HG02943 (cell line): Measurements from ENCODE around the gene TNF.

Experiments
- ATAC-seq: cut with Tn5 transposase; IDR thresholded peaks from one replicate; pipeline ENCODE4 v1.9.1; 2021; ENCODE audit warnings: mild to moderate bottlenecking, low read depth, moderate library complexity; ENCODE audit not compliant: unreplicated experiment

The TNF gene

DNA sequence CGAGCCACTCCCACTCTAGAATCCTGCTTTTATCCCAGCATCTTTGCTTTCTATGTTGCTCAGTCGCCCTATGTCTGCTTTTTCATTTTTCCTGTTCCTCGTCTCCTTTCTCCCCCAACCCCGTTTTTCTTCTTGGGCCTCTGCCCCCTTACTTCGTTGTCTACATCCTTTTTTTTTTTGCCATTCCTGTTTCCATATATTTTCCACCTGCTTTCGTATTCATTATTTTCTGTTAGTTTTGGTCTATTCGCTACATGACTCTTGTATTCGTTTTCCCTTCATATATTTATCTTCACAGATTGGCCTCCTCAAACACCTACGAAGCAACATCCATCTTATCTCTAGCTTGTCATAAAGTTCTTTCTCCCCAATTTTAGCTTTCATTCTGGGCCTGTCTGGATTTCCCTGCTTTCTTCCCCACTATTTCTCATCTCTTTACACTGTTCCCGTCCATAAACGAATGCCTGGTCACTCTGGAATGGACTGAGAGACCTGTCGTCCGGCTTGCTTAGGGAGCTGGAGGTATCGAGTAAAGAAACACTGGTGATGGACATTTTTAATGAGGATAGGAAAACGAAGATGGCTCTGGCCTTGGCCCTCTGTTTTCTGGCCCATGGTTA is 46.1 kb downstream of the TNF start:
- no peak for ATAC-seq

DNA sequence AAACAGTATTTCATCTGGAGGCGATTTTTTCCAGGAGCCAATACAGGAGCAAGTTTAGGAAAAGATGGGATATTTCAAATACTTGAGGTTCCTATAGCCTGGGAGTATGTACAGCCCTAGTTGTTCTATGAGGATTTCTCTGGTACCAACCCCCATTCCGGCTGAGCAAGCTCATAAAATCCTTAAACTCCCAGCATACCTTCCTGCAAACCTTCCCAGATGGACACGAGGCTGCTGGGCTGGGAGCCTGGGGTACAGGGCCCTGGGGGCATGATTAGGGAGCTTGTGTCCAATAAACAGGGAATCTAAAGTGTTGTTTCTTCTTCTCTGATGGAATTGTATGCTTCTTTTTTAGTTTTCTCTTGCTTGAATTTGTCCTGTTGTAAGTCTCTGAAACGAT is 46.6 kb downstream of the TNF start:
- no peak for ATAC-seq

DNA sequence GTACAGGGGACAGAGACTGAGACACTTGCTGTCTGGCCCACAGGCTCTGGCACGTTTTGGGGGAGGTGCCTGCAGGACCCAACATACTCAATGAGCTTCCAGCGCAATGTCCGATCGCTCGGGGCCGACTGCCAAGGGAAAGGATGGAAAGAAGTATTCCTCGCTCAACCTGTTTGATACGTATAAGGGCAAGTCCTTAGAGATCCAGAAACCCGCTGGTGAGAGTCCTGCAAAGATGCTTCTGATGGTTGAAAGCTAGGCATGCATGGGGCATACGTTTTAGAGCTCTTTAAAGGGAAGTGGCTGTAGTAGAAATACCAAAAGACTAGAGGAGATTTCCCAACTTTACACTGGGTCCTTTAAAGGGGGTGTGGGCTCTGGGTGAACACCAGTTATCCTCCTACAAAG is 47.3 kb downstream of the TNF start:
- ATAC-seq: no peak

DNA sequence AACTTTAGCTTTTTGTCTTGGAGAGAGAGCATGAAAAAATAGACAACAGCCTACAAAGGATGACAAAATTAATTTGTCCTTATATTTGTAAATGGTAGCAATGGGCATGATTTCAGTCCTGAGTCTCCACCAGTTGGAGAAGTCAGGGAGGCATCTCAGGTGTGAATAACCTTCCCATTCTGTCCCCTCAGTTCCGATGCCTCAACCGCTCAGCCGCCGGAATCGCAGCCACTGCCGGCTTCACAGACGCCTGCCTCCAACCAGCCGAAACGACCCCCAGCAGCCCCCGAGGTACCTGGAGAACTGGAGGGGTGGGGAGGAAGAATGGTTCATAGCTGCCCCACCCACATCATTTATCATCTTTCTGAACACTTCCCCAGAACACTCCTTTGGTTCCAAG is 48.7 kb downstream of the TNF start:
- no peak for ATAC-seq

DNA sequence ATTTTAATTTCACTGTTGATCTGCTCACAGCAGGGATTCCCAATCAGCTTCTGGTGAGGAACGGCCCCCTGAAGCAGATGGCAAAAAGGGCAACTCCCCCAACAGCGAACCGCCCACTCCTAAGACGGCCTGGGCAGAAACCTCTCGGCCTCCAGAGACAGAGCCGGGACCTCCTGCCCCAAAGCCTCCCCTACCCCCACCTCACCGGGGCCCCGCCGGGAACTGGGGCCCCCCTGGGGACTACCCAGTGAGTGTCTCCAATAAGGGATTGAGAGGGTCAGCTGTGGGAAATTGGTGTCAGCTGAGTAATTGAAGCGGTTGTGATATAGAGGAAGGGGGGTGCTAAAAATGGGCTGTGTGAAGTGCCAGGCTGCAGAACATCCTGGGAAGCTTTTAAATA is 51.6 kb downstream of the TNF start:
- no peak for ATAC-seq

DNA sequence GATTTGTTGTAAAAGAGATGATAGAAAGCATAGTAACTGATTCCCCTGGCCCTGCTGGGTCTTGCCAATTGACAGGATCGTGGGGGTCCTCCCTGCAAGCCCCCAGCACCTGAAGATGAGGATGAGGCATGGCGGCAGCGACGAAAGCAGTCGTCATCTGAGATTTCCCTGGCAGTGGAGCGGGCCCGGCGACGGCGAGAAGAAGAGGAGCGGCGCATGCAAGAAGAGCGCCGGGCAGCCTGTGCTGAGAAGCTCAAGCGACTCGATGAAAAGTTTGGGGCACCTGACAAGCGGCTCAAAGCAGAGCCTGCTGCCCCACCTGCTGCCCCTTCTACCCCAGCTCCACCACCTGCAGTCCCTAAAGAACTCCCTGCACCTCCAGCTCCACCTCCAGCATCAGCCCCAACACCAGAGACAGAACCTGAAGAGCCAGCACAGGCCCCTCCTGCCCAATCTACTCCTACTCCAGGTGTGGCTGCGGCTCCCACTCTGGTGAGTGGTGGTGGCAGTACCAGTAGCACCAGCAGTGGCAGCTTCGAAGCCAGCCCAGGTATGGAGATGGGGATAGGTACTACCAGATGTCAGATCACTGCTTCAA is 52.4 kb downstream of the TNF start:
- no peak for ATAC-seq
